AG10803 (cell line): Measurements from ENCODE around the gene CRYBB3.
"Not testable (repeated sequence)": the region's sequence is repeated elsewhere in the genome, so short reads cannot be mapped to it uniquely, and the experiment has no call there.

ENCODE experiments used
- DNase-seq: peaks from one replicate; pipeline ENCODE4 v3.0.0; 2010; ENCODE audit warnings: low read depth
- H3K4me3 ChIP-seq: 2 replicates; pipeline ENCODE4 v1.5.1; 2011; ENCODE audit warnings: mild to moderate bottlenecking, low read length, control low read depth
- CTCF ChIP-seq: conservative IDR thresholded peaks from 2 replicates; pipeline ENCODE4 v1.5.1; 2011; ENCODE audit warnings: mild to moderate bottlenecking, low read length, control low read depth, inconsistent platforms

CRYBB3 gene

DNA sequence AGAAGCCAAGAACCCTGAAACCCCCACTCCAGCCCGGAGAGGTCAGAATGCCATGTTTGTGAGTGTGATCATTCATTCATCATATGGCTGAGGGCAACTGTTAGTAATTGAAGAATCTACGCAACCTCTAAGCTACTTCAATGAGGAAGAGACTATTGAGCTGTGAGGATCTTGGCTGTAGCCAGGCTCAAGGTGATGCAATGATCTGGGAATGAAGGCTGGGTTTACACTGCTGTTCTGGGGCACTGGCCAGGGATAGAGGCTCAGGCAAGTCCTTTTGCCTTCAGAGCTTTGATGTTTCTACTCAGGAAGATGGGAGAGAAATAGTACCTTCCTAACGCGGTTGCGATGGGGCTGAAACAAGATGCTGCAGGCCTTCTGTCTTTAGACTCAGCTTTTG, 32.6 kb downstream of the CRYBB3 start:
- no peak for TF ChIP-seq CTCF
- peak; percentile 31 for DNase-seq
- H3K4me3 ChIP-seq: no peak overlapping the region

- not testable (repeated sequence) for H3K4me3 ChIP-seq, DNase-seq
Measured at GRCh38 chr22:25233706-25234105, 34.0 kb downstream of the CRYBB3 start.

DNA sequence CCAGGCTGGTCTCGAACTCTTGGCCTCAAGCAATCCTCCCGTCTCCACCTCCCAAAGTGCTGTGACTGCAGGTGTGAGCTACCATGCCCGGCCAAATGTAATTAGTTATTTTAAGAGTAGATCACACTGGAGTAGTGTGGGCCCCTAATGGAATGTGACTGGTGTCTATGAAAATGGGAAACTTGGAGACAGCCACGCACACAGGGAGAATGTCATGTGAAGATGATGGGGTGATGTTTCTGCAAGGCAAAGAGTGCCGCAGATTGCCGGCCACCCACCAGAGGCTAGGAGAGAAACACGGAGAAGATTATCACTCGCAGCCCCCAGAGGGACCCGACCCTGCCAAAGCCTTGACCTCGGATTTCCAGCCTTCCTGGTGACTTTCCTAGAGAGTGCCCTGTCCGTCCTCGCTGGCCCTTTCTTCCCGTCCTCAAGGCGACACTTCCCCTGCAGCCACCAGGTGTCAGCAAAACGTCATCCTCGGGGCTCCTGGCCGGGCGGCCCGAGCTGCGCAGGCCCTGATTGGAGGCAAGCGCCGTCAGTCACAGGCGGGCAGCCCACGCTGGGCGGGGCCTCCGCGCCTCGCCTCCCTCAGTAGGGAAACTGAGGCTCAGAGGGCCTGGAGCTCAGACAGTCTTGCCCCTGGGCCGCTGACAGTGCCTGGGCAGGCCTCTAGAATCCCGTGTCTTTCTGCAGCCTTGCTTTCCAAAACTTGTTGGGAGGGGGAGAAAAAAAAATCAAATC, 36.1 kb downstream of the CRYBB3 start:
- H3K4me3 ChIP-seq: no peak overlapping the region
- TF ChIP-seq CTCF: peak; percentile 53
- peak; percentile 68 for DNase-seq

GRCh38 chr22:25236417-25236816, 36.8 kb downstream of the CRYBB3 start:
- no peak for DNase-seq
- TF ChIP-seq CTCF: no peak

GRCh38 chr22:25237503-25237902, 37.8 kb downstream of the CRYBB3 start:
- no peak for TF ChIP-seq CTCF
- H3K4me3 ChIP-seq: no peak overlapping the region
- DNase-seq: no peak

More at GRCh38 chr22:25236417-25236816, 36.8 kb downstream of the CRYBB3 start:
- no peak overlapping the region for H3K4me3 ChIP-seq

DNA sequence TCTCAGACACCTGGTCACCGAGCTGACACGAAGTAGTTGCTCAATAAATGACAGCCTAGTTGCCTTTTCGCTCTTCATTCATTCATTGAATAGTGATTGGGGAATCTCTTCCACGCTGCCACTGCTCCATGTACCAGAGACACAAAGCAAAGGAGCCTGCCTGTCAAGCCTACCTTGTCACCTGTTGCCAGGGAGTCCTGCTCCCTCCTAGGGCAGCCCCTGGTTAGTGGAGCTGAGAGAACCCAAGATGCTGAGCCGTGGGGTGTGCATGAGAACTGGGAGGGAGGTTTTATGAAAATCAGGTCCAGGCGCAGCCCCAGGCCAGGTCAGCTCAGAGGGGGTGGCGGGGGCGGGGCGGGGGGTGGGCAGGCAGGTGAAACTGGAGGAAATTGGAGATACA, 38.4 kb downstream of the CRYBB3 start:
- H3K4me3 ChIP-seq, DNase-seq: not testable (repeated sequence)

- not testable (repeated sequence) for H3K4me3 ChIP-seq, DNase-seq
Measured at GRCh38 chr22:25255169-25255568, 55.5 kb downstream of the CRYBB3 start.
